ENCODE results near the gene LRP8. TPM values are rescaled to one million over a fixed set of nuclear protein-coding genes. Genes with fewer than 3 reads are reported as not detected.

LRP8 gene
- total RNA-seq, 1 experiment from 2014 or later, result 56.3 TPM

GRCh38 chr1:53237638-53238037, 90.2 kb downstream of the LRP8 start:
- H3K36me3 ChIP-seq (ENCODE audit: control insufficient read depth in 1 of 2, insufficient read depth in 2 of 2, low read length in 2 of 2), result peaks cover 16 to 18% of the 10 kb centered on the region in 2 experiments; a peak in 3 of 4 replicates
- H3K79me2 ChIP-seq (ENCODE audit: insufficient read depth, low read length), result peaks cover 44% of the 10 kb centered on the region
- ChIA-PET CTCF (no interaction called here), POLR2A (interaction anchor here (0.9 kb wide), 1 partner anchor 708 kb away, joined by 3 read pairs; the partner anchor contains the start of genes IFT25 and LRRC42), RAD21 (ENCODE audit: low non-redundant PET in 1 of 2, low total read pairs in 2 of 2, uncharacterized antibody in 2 of 2, unreplicated experiment in 2 of 2) (no interaction called here)
- no peaks in the 10 kb centered on the region for H3K27me3 ChIP-seq (ENCODE audit: insufficient read depth, low read length)
- TF ChIP-seq POLR2AphosphoS5 (IDR thresholded peaks at IDR 0.05; ENCODE audit: low read depth, low read length) (no peak), SIN3A (IDR thresholded peaks at IDR 0.05; ENCODE audit: low read depth) (no peak), ZBTB33 (IDR thresholded peaks at IDR 0.05; ENCODE audit: extremely low read depth, insufficient replicate concordance, low read length) (no peak), SP1 (IDR thresholded peaks at IDR 0.05; ENCODE audit: low read depth) (no peak), FOSL1 (IDR thresholded peaks at IDR 0.05; ENCODE audit: low read depth) (no peak), MAX (IDR thresholded peaks at IDR 0.05) (no peak), YY1 (IDR thresholded peaks at IDR 0.05; ENCODE audit: extremely low read depth, insufficient replicate concordance, low read depth, low read length) (no peak), EZH2 (IDR thresholded peaks at IDR 0.05) (no peak), ELF1 (IDR thresholded peaks at IDR 0.05; ENCODE audit: borderline replicate concordance, low read depth) (no peak), ZNF274 (IDR thresholded peaks at IDR 0.05; ENCODE audit: low read depth, low read length) (no peak), CTCF (IDR thresholded peaks at IDR 0.05 in 2 of 3, conservative IDR thresholded peaks at IDR 0.05 in 1 of 3; ENCODE audit: borderline replicate concordance in 1 of 3, insufficient read depth in 1 of 3, low read depth in 2 of 3, low read length in 2 of 3) (no peak), REST (IDR thresholded peaks at IDR 0.05; ENCODE audit: low read depth) (no peak), TCF7L2 (IDR thresholded peaks at IDR 0.05; ENCODE audit: borderline replicate concordance, extremely low read depth, insufficient read depth, insufficient read length) (no peak), SRF (IDR thresholded peaks at IDR 0.05; ENCODE audit: low read depth) (no peak), CBX3 (IDR thresholded peaks at IDR 0.05; ENCODE audit: low read depth) (no peak), ATF3 (IDR thresholded peaks at IDR 0.05) (no peak), EZH2phosphoT487 (IDR thresholded peaks at IDR 0.05; ENCODE audit: borderline replicate concordance) (no peak), POLR2A (IDR thresholded peaks at IDR 0.05; ENCODE audit: borderline replicate concordance, extremely low read depth, insufficient read depth, insufficient read length) (no peak), JUND (IDR thresholded peaks at IDR 0.05) (no peak)
- no peaks in the 10 kb centered on the region for H3K9me2 ChIP-seq (ENCODE audit: insufficient read depth)
- H3K4me3 ChIP-seq (replicated peaks in 1 of 2; ENCODE audit: low read depth in 1 of 2, low read length in 2 of 2), result peak overlapping the region; percentile 88 to 98
- no peaks in the 10 kb centered on the region for H3K9me3 ChIP-seq (ENCODE audit: control insufficient read depth in 1 of 2, insufficient read depth in 1 of 2, low read depth in 1 of 2, low read length in 2 of 2)
- no peak for DNase-seq (ENCODE audit: low read depth, low spot score)
- H3K4me1 ChIP-seq (ENCODE audit: control insufficient read depth in 1 of 2, insufficient read depth in 2 of 2, low read length in 2 of 2), result peaks cover 8 to 20% of the 10 kb centered on the region in 2 experiments; a peak in 2 of 4 replicates
- H3K4me2 ChIP-seq (ENCODE audit: low read length), result peak overlapping the region; percentile 81
- no peak overlapping the region for H2AFZ ChIP-seq (ENCODE audit: low read depth, low read length, poor library complexity, severe bottlenecking)
- BruUV-seq (replicated peaks), result no TSS peak
- intact Hi-C loops (cut with micrococcal nuclease), result no loop called here
- no peaks in the 10 kb centered on the region for H4K20me1 ChIP-seq (ENCODE audit: insufficient read depth)
- H3K27ac ChIP-seq (ENCODE audit: low read depth, low read length), result peak overlapping the region; percentile 57; the same call in 1 of the 2 replicates
- H3K9ac ChIP-seq (ENCODE audit: low read length), result peak overlapping the region; percentile 82
- no peak for ATAC-seq
